Mucosa of stomach (tissue), 1 donor: ENCODE measurements around the gene LOXL4.

Experiments
- H3K27me3 ChIP-seq: one replicate; pipeline ENCODE4 v1.7.0; 2013; ENCODE audit warnings: mild to moderate bottlenecking, low read length; ENCODE audit not compliant: control insufficient read depth, insufficient read depth
- H3K36me3 ChIP-seq: one replicate; pipeline ENCODE4 v1.7.0; 2013; ENCODE audit warnings: low read length; ENCODE audit not compliant: control insufficient read depth, insufficient read depth
- H3K4me1 ChIP-seq: one replicate; pipeline ENCODE4 v1.7.0; 2013; ENCODE audit warnings: mild to moderate bottlenecking, low read length; ENCODE audit not compliant: control insufficient read depth, insufficient read depth
- H3K4me3 ChIP-seq: one replicate; pipeline ENCODE4 v1.7.0; 2013; ENCODE audit warnings: low read length
- H3K9ac ChIP-seq: one replicate; pipeline ENCODE4 v1.7.0; 2013; ENCODE audit warnings: mild to moderate bottlenecking, low read length, moderate library complexity
- H3K9me3 ChIP-seq: one replicate; pipeline ENCODE4 v1.7.0; 2013; ENCODE audit warnings: mild to moderate bottlenecking, low read length, moderate library complexity; ENCODE audit not compliant: control insufficient read depth
- donor health status: Pancreatic carcinoma.

Gene LOXL4

DNA sequence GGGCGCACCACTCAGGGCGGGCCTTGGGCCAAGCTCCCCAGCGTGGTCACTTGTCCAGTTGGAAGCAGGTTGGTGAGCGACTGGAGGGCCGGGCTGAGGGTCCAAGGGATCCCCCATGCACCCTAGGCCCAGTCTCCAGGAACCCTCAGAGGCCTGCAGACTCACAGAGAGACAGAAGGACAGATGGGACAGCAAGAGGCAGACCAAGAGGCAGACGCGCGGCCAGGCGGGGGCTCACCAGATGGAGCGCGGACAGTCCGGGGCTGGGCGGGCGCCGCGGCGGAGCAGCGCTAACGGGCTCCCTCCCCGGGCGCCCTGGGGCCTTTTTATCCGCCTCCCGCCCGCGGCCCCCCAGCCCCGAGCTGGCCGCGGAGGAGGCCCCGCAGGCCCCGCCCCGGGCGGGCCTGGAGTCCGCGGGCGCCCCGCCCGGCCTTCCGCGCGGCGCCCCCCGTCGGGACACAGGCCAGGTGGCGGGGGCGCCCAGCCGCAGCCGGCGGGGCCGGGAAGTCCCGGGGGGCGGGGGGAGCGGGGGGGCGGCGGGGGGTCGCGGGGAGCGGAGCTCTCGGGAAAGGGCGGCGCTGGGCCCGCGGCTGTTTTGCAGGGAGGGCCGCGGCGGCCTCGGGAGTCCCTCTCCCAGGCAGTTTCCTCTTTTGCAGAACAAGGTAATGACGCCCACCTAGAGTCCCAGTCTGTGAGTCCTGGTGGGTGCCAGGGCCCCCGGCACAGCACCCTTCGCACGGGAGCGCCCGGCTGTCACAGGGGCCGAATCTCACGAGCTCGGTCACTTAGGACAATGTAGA, at the start of gene LOXL4:
Gene LOXL4 (minus strand): TSS at position 301 of the 800 bp plus-strand sequence. CDS start 5,175 bp downstream, outside the sequence.
- Histone ChIP-seq H3K36me3 (no peaks in the 10 kb centered on the region), H3K27me3 (peaks cover 37% of the 10 kb centered on the region), H3K4me1 (peaks cover 21% of the 10 kb centered on the region), H3K4me3 (no peak within 1 kb of the TSS), H3K9me3 (no peaks in the 10 kb centered on the region), H3K9ac (peak within 1 kb of the TSS; percentile 47)

DNA sequence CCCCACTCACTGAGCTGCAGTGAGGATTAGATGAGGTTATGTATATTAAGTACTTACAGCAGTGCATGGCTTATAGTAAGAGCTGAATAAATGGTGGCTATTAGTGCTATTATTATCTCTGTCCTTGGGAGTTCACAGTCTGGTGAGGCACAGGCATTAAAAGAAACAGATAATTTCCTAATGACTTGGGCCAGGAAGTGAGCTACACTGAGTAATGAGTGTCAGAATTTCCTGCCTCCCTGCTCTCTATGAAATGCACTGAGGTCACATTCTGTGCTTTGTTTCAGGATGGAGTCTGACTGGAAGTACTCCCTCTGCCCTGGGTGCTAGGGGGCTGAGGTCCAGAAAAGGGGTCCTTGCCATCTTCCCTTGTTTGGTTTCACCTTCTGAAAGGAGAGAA, 48.7 kb upstream of the LOXL4 start:
- no peaks in the 10 kb centered on the region for H3K9me3 ChIP-seq
- no peaks in the 10 kb centered on the region for H3K27me3 ChIP-seq
- H3K9ac ChIP-seq = no peak overlapping the region
- no peaks in the 10 kb centered on the region for H3K36me3 ChIP-seq
- H3K4me1 ChIP-seq = peaks cover 19% of the 10 kb centered on the region
- no peak overlapping the region for H3K4me3 ChIP-seq

DNA sequence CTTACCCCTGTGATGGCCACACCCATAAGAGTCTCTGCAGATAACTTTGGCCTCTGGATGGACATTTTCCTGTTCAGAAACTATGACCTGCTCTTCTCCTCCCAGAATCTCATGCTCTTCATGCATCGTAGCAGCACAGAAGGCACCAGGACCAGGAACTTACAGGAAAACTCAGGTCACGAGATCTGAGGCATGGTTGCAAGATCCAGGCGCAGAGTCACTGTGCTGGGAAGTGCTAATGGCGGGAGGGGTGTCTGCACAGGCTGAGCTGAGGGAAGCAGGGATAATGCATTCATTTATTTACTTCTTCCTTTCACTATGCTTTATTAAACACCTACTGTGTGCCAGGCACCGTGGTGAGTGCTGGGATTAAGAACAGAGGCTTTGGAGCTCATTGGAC, 48.2 kb upstream of the LOXL4 start:
- H3K9ac ChIP-seq = no peak overlapping the region
- no peaks in the 10 kb centered on the region for H3K27me3 ChIP-seq
- no peaks in the 10 kb centered on the region for H3K36me3 ChIP-seq
- no peaks in the 10 kb centered on the region for H3K9me3 ChIP-seq
- H3K4me3 ChIP-seq = no peak overlapping the region
- H3K4me1 ChIP-seq = peaks cover 19% of the 10 kb centered on the region

DNA sequence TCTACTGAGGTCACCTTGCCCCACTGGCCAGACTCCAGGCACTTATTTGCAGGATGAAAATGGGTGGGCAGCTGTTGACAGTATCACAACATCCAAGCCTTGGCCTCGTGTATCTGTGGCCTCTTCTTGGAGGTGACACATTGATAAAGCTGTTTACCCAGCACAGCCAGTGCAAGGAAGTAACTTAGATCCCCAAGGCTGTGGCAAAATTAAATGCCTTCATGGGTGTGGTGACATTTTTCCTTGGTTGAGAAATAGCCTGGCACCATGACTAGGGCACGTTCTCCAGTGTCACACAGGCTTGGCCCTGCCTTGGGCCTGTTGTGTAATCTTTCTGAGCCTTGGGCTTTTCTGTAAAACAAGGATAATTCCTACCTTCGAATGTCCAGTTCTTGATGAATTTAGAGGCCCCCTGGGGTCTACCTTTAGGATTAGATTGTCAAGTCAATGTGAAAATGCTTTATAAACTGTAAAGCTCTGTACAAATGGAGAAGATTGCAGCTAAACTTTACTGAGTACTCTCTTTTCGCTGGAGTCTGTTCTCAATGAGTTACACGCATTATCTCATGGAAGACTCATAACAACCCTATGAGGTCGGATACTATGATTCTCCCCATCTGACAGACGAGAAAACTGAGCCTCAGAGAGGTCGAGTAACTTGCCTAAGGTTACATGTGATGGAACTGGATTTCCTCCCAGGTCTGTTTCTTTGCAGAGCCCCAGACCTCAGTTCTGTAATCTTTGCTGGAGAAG, 46.7 kb upstream of the LOXL4 start:
- no peaks in the 10 kb centered on the region for H3K27me3 ChIP-seq
- no peak overlapping the region for H3K9ac ChIP-seq
- H3K4me3 ChIP-seq = no peak overlapping the region
- H3K4me1 ChIP-seq = peaks cover 22% of the 10 kb centered on the region
- no peaks in the 10 kb centered on the region for H3K9me3 ChIP-seq
- H3K36me3 ChIP-seq = no peaks in the 10 kb centered on the region

DNA sequence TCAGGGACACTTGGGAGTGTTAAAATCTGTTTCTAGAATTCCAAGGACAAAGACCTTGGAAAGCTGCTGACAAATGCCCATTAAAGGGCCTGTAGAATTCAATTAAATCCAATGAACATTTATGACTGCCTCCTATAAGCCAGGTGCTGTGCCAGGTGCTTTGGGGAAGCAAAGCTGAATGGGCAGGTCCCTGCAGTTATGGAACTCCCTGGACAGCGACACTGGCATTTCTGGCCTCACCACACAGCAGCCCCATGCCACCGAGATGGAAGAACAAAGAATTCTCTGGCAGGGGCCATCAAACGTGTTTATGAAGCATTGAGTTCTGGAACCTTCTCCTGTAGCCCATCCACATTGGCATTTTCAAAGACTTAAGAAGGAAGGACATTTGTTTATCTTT, 45.6 kb upstream of the LOXL4 start:
- Histone ChIP-seq H3K9ac (no peak overlapping the region), H3K27me3 (no peaks in the 10 kb centered on the region), H3K9me3 (no peaks in the 10 kb centered on the region), H3K36me3 (no peaks in the 10 kb centered on the region), H3K4me3 (no peak overlapping the region), H3K4me1 (peaks cover 25% of the 10 kb centered on the region)

DNA sequence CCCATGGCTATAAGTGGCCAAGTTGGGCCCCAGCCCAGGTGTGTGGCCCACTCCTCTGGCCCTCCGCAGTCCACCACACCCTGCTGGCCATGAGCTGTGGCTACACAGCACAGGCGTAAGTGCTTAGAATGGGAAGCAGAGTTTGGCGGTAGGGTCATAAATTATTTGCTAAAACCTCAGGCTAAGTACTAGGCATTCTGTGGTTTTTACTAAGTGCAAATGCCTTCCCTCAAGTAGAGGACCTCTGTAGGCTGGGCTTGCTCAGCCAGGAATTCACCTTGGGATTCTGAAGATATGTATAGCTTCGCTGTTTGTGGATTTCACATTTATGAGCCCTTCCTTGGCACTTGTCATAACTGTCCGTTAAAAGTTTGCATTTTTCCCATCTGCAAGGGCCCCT, 44.8 kb upstream of the LOXL4 start:
- H3K9ac ChIP-seq = no peak overlapping the region
- no peaks in the 10 kb centered on the region for H3K27me3 ChIP-seq
- peaks cover 25% of the 10 kb centered on the region for H3K4me1 ChIP-seq
- no peaks in the 10 kb centered on the region for H3K36me3 ChIP-seq
- no peak overlapping the region for H3K4me3 ChIP-seq
- no peaks in the 10 kb centered on the region for H3K9me3 ChIP-seq

DNA sequence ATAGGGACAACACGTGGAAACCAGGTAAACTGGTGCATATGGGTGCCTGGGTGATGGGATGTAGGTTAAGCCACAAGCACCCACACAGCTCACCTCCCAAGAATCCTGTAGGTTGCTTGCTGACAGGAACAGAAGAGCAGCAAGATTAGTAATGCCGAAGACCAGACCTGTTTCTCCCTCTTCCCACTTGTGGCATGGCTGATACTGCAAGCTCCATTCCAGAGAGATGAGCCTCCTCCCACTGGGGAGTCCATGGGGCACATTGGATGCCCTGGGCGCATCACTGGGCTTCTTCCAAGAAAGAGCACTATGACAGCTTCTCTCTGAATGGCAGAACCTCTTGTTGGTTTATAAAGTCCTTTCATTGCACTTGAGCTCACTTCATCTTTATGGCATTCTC, 44.4 kb upstream of the LOXL4 start:
- Histone ChIP-seq H3K9me3 (no peaks in the 10 kb centered on the region), H3K4me1 (peaks cover 25% of the 10 kb centered on the region), H3K4me3 (no peak overlapping the region), H3K27me3 (no peaks in the 10 kb centered on the region), H3K9ac (no peak overlapping the region), H3K36me3 (no peaks in the 10 kb centered on the region)

DNA sequence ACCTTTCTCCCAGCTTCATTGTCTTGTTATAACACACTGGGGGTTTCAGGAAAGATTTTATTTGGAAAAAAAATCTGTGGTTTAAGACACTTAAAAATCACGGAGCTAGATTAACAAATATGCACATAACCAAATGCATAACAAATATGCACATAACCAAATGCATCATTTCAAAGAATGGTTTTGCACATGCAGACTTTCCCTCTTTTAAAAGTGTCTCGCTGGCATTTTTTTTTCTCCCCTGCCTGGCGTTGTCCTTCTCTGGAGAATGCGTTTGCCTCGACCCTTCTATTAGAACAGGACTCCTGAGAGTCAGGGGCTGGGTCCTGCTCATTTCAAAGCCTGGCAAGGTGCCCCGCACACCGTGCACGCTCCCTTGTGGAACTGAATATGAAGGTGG, 42.7 kb upstream of the LOXL4 start:
- no peaks in the 10 kb centered on the region for H3K9me3 ChIP-seq
- no peak overlapping the region for H3K4me3 ChIP-seq
- H3K36me3 ChIP-seq = no peaks in the 10 kb centered on the region
- peaks cover 20% of the 10 kb centered on the region for H3K4me1 ChIP-seq
- H3K9ac ChIP-seq = no peak overlapping the region
- no peaks in the 10 kb centered on the region for H3K27me3 ChIP-seq

DNA sequence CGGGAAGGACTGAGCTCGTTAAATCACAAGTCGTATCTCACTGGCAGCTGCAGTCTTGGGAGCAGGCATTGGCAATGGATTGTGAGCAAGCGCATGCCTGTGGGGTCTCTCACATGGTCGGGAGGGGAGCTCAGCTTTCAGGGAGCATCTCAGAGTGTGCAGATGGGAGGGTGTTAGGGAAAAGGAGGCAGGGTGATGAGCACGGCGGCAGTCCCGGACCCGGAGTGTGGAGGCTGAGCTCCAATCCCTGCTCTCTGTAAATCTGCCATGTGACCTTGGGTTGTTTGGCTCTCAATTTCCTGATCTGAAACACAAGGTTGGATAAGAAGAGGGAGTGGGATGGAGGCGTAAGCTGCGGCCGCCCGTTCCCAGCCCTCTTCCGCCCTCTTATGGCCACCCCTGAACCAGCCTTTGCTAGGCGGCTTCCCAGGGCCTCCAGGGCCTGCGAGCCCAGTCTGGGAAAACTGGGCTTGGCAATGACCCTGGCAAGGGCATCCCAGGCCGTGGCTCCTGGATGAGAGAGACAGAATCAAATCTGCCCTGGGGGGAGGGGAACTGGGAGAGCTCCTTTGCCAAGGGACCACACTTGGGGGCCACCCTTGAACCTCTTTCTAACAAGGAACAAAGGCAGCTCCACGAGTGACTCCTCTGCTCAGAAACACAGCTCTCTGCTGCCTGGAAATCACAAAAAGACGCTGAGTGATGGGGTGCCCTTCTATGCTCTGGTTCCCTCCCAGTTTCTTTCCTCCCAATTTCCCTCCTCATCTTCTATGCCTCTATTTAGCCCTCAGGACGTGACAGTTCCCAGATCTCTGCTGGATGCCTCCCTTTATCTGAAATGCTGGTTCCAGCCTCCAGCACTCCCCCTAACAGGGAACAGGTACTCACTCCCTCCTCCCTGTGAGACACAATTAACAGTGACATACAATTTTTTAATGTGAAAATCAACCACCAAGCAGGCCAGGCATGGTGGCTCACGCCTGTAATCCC, 41.7 kb upstream of the LOXL4 start:
- H3K9ac ChIP-seq = no peak overlapping the region
- H3K4me3 ChIP-seq = no peak overlapping the region
- H3K36me3 ChIP-seq = no peaks in the 10 kb centered on the region
- no peaks in the 10 kb centered on the region for H3K9me3 ChIP-seq
- no peaks in the 10 kb centered on the region for H3K27me3 ChIP-seq
- peaks cover 10% of the 10 kb centered on the region for H3K4me1 ChIP-seq

DNA sequence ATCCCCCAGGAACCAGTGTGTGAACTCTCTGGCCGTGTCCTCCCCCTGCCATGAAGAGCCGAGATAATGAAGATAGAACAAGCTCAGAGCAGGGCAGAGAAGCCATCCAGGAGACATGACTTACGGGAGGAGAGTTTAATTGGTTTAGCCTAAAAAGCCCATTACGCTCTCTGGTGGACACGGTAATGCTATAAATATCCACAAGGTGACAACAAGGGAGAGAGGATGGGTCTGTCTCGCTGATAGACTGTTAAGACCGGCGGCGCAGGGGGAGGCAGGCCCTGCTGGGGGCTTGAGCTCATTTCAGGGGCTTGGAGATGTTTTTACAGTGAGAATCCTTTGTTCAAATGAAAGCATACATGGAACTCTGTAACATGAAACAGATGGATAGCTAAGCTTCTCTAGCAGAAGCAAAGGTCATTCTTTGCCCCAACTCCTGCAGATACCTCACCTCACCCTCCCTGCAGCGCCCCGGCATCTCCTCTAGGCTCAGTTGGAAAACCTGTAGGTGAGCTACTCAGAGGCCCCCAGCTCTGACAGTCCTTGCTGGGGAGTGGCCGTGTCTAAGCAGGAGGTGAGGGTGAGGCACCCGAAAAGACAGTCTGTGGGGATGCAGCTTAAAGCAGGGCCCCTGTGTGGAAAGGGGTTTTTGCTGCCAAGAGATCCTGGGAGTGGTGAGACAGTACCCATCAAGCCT, 40.8 kb upstream of the LOXL4 start:
- Histone ChIP-seq H3K9ac (no peak overlapping the region), H3K27me3 (no peaks in the 10 kb centered on the region), H3K9me3 (no peaks in the 10 kb centered on the region), H3K4me3 (no peak overlapping the region), H3K4me1 (peaks cover 5% of the 10 kb centered on the region), H3K36me3 (no peaks in the 10 kb centered on the region)

DNA sequence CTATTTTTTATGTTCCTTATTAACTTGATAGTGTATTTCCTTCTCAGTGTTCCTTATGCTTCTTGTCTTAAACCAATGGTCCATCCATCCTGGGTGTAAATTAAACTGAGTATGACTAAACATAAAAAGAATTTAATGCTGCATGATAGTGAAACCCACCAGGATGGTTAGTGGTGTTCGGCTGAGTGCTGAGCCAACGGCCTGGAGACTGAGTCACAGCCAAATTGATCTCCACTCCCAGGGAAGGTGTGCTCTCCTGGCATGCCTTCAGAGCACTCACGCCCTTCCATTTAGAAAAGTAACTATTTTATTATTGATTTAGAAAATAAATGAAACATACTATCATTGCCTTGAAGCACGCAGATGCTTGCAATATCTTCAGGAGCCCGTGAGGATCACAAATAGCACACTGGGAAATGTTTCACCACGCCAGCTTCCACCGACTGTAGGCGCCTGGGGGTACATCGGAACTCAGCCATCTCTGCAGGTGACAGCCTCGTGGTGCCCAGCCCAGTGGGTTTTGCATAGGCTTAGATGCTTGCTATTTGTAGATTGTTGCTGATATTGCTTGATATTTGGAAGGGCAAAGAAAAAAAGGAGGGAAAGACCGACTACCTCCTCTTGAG, 40.0 kb upstream of the LOXL4 start:
- Histone ChIP-seq H3K36me3 (no peaks in the 10 kb centered on the region), H3K4me1 (peaks cover 5% of the 10 kb centered on the region), H3K9me3 (no peaks in the 10 kb centered on the region), H3K9ac (no peak overlapping the region), H3K27me3 (no peaks in the 10 kb centered on the region), H3K4me3 (no peak overlapping the region)
